PC-9 (cell line): Measurements from ENCODE around the gene SMARCA2.

Experiments
- CTCF ChIP-seq: fragments of 200-600 bp; sonication (generic); conservative IDR thresholded peaks from 2 replicates; pipeline ENCODE4 v1.6.1; 2017; ENCODE audit warnings: mixed run types, antibody characterized with exemption, mild to moderate bottlenecking, moderate library complexity
- EZH2 ChIP-seq: fragments of 200-600 bp; sonication (generic); IDR thresholded peaks from 2 replicates; pipeline ENCODE4 v1.8.0; 2017; ENCODE audit warnings: antibody characterized with exemption, low read depth

GRCh38 chr9:2138646-2139045 is 123.5 kb downstream of the SMARCA2 start:
- no peak for TF ChIP-seq CTCF
- TF ChIP-seq EZH2 = no peak
